GM10248 (cell line): Measurements from ENCODE around the gene ADCK1.
"Not testable (repeated sequence)": the region's sequence is repeated elsewhere in the genome, so short reads cannot be mapped to it uniquely, and the experiment has no call there.

Experiments used
- CTCF ChIA-PET: fragments of 300-600 bp; sonication (Branson Sonifier 250); formaldehyde crosslinking; extraction: SDS; loops from one replicate; lab custom pipeline; 2021; ENCODE audit warnings: antibody characterized with exemption; lab: Yijun Ruan, JAX
- POLR2A ChIA-PET: fragments of 350-650 bp; sonication (Branson Sonifier 250); formaldehyde crosslinking; extraction: SDS; loops from one replicate; lab custom pipeline; 2020; ENCODE audit warnings: antibody characterized with exemption; lab: Yijun Ruan, JAX
- DNase-seq: peaks from one replicate; pipeline ENCODE4 v3.0.0; 2012; ENCODE audit errors: extremely low spot score
- TF ChIP-seq, protein P1 (sequence below): IDR thresholded peaks from 2 replicates; pipeline ENCODE4 v1.5.1; 2012; ENCODE audit warnings: mild to moderate bottlenecking, low read depth; ENCODE audit errors: extremely low read depth, missing control alignments, control extremely low read depth

Gene ADCK1

DNA sequence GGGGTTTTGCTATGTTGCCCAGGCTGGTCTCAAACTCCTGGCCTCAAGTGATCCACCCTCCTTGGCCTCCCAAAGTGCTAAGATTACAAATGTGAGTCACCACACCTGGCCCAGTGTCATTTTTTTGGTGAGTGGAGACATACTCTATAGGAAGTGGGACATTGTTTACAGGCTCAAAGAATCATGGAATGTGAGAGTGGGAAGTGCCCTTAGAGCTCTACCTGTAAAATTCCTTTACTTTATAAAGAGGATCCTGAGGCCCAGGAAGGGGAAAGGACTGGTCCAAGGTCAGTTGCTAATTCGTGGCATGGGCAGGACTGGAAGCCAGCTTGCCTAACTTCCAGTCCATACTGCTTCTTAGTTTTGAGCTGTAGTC is 8.7 kb upstream of the ADCK1 start:
- TF ChIP-seq, protein P1, sequence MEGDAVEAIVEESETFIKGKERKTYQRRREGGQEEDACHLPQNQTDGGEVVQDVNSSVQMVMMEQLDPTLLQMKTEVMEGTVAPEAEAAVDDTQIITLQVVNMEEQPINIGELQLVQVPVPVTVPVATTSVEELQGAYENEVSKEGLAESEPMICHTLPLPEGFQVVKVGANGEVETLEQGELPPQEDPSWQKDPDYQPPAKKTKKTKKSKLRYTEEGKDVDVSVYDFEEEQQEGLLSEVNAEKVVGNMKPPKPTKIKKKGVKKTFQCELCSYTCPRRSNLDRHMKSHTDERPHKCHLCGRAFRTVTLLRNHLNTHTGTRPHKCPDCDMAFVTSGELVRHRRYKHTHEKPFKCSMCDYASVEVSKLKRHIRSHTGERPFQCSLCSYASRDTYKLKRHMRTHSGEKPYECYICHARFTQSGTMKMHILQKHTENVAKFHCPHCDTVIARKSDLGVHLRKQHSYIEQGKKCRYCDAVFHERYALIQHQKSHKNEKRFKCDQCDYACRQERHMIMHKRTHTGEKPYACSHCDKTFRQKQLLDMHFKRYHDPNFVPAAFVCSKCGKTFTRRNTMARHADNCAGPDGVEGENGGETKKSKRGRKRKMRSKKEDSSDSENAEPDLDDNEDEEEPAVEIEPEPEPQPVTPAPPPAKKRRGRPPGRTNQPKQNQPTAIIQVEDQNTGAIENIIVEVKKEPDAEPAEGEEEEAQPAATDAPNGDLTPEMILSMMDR: no peak
- CTCF ChIA-PET: interaction anchor here (1.5 kb wide), 1 partner anchor 11 kb away, joined by 5 read pairs; no protein-coding TSS in a partner anchor
- POLR2A ChIA-PET: no interaction called here
- no peak for DNase-seq

DNA sequence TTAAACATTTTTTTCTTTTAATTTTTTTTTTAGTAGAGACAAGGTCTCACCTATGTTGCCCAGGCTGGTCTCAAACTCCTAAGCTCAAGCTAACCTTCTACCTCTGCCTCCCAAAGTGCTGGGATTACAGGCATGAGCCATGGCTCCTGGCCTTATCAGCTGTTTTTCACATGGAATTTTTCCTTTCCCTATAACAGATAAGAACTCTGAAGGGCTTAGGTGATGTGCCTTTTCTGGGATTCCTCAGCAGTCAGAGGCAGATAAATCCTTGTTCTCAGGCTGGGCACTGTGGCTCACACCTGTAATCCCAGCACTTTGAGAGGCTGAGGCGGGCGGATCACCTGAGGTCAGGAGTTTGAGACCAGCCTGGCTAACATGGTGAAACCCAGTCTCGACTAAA is 6.7 kb upstream of the ADCK1 start:
- POLR2A ChIA-PET, DNase-seq: not testable (repeated sequence)
- CTCF ChIA-PET: interaction anchor here (1.8 kb wide), 1 partner anchor 27 kb away, joined by 4 read pairs; no protein-coding TSS in a partner anchor

DNA sequence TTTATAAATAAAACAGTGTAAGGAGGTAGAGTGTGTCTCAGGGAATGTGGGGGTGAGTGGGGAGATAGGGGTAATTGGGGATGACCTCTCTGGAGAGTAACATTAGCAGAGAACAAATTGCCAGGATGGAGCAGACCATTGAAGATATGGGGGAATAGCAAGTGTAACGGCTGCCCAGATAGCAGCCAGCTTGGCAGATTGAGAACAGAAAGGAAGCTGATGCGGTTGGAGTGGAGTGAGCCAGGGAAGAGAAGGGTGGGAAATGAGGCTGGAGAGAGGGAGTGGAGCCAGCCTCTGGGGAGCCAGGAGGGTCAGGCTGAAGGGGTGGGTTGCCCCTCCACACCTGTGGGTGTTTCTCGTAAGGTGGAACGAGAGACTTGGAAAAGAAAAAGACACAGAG is 5.6 kb upstream of the ADCK1 start:
- ChIA-PET CTCF (no interaction called here), POLR2A (no interaction called here)
- no peak for DNase-seq

DNA sequence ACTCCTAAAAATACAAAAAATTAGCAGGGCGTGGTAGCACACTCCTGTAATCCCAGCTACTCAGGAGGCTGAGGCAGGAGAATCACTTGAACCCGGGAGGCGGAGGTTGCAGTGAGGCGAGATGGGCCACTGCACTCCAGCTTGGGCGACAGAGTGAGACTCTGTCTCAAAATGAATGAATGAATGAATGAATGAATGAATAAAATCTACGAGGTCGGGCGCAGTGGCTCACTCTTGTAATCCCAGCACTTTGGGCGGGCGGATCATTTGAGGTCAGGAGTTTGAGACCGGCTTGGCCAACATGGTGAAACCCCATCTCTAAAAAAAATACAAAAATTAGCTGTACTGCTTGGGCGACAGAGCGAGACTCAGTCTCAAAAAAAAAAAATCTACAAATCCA is 453 bp upstream of the ADCK1 start:
- POLR2A ChIA-PET: not testable (repeated sequence)
- CTCF ChIA-PET: interaction anchor here (1.0 to 1.5 kb wide), 3 partner anchors 18 to 67 kb away, joined by 3 to 6 read pairs (median 3); partner anchors contain the start of gene SNW1

More for the DNA sequence above, 5.6 kb upstream of the ADCK1 start:
- TF ChIP-seq, protein P1: no peak

DNA sequence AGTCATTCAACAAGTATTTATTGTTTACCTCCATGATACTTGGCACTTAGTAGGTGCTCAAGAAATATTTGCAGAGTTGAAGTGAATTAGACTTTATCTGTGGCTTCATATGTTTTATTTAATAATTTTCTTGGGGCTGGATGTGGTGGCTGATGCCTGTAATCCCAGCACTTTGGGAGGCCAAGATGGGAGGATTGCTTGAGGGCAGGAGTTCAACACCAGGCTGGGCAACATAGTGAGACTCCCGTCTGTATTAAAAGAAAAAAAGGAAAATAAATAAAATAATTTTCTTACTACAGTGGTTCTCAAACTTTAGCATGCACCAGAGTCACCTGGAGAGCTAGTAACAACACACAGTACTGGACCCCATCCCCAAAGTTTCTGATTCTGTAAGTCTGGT is 905 bp downstream of the ADCK1 start:
- ChIA-PET CTCF (interaction anchor here (1.1 to 1.5 kb wide), 2 partner anchors 40 to 55 kb away, joined by 3 to 6 read pairs; partner anchors contain the start of gene SNW1), POLR2A (no interaction called here)

More for the DNA sequence above, 453 bp upstream of the ADCK1 start:
- DNase-seq: not testable (repeated sequence)

DNA sequence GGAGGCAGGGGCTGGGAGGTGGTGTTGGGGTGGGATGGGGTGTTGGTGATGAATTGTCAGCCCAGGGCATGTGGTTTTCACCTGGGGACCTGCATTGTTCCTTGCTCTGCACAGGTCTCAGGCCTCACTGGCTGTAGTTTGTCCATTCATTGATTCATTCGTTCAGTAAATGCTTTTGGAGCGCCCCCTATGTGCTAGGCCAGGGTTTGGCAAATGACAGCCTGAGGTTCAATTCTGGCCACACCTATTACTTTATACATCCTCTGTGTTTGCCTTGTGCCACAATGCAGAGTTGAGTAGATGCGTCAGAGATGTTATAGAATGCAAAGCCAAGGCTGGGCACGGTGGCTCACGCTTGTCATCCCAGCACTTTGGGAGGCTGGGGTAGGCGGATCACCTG is 4.7 kb downstream of the ADCK1 start:
- ChIA-PET CTCF (no interaction called here), POLR2A (no interaction called here)
- DNase-seq: peak; percentile 40
- TF ChIP-seq, protein P1: peak; percentile 56

More for the DNA sequence above, 905 bp downstream of the ADCK1 start:
- TF ChIP-seq, protein P1: no peak
- DNase-seq: no peak

DNA sequence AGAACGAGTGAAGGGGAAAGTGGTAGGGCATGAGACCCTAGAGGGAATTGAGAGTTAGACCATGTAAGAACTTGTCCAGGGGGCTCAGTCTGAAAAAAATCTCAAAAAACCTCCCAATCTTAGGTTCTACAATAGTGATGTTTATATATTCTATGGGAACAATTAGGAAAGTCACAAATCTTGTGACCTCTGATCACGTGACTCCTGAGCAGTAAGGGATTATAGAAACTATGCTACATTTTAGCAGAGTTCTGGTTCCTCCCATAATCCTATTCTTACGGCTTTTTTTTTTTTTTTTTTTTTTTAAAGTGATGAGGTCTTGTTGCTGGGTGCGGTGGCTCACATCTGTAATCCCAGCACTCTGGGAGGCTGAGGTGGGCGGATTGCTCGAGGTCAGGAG is 5.8 kb downstream of the ADCK1 start:
- CTCF ChIA-PET: interaction anchor here (1.3 kb wide), 1 partner anchor 13 kb away, joined by 4 read pairs; no protein-coding TSS in a partner anchor
- POLR2A ChIA-PET: no interaction called here
- TF ChIP-seq, protein P1: no peak
- no peak for DNase-seq

DNA sequence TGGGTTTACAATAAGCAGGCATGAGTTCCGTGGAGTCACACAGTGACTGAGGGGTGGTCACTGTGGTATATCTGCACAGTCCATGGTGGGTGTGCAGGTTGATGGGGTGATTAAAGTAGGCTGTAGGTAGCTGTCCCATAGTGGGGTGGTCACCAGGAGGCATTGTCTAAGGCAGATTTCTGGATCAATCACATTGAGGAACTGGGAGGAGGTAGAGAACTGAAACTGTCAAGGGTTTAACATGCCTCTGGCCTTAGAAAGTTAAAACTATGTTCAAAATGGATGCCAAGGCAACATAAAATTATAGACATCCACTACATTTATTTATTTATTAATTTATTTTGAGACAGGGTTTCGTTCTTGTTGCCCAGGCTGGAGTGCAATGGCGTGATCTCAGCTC is 8.3 kb downstream of the ADCK1 start:
- CTCF ChIA-PET: no interaction called here
- POLR2A ChIA-PET: no interaction called here
- TF ChIP-seq, protein P1: no peak
- DNase-seq: no peak
